ENCODE data around the gene FADS3. TPM values are rescaled to one million over a fixed set of nuclear protein-coding genes. Genes with fewer than 3 reads are reported as not detected.
A peak's percentile ranks its signal among the peaks of the same experiment; 100 is the strongest.

The FADS3 gene
- total RNA-seq, 2 donors from 2014 or later: 368 to 393 TPM

DNA sequence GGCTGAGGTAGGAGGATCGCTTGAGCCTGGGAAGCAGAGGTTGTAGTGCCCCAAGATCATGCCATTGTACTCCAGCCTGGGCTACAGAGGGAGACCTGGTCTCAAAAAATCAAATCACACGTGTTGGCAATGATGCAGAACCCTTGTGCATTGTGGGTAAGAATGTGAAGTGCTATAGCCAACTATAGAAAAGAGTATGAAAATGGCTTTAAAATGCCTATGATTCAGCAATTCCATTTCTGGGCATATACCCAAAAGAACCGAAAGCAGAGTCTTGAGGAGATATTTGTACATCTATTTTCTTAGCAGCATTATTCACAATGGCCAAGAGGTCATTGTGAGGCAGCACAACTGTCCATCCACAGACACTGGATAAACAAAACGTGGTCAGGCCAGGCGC is 2.6 kb upstream of the FADS3 start:
- no peak overlapping the region for H3K4me3 ChIP-seq
- no peaks in the 10 kb centered on the region for H3K36me3 ChIP-seq
- no peaks in the 10 kb centered on the region for H3K27me3 ChIP-seq (replicated peaks; ENCODE audit: insufficient read depth)
- H3K27ac ChIP-seq: no peak overlapping the region
- DNase-seq (ENCODE audit: low spot score) (no peak), ATAC-seq (ENCODE audit: insufficient number of reproducible peaks, low FRiP score, low read depth) (no peak)
- peaks cover 10 to 17% of the 10 kb centered on the region in 2 donors for H3K4me1 ChIP-seq (ENCODE audit: control insufficient read depth in 1 of 2, low read depth in 2 of 2)
- H3K9me3 ChIP-seq: no peaks in the 10 kb centered on the region
- TF ChIP-seq, protein P1, sequence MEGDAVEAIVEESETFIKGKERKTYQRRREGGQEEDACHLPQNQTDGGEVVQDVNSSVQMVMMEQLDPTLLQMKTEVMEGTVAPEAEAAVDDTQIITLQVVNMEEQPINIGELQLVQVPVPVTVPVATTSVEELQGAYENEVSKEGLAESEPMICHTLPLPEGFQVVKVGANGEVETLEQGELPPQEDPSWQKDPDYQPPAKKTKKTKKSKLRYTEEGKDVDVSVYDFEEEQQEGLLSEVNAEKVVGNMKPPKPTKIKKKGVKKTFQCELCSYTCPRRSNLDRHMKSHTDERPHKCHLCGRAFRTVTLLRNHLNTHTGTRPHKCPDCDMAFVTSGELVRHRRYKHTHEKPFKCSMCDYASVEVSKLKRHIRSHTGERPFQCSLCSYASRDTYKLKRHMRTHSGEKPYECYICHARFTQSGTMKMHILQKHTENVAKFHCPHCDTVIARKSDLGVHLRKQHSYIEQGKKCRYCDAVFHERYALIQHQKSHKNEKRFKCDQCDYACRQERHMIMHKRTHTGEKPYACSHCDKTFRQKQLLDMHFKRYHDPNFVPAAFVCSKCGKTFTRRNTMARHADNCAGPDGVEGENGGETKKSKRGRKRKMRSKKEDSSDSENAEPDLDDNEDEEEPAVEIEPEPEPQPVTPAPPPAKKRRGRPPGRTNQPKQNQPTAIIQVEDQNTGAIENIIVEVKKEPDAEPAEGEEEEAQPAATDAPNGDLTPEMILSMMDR (IDR thresholded peaks at IDR 0.05): no peak

DNA sequence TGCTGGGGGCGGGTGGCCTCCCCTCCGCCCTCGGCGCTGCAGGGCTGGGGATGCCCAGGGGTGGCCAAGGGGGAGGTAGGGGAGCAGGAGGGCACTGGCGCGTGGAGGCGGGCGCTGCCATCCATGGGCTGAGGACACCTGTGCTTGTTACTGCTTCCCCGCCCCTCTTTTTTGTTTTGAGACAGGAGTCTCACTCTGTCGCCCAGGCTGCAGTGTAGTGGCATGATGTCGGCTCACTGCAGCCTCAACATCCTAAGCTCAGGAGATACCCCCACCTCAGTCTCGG is 683 bp upstream of the FADS3 start:
- H3K36me3 ChIP-seq: no peaks in the 10 kb centered on the region
- H3K4me1 ChIP-seq (ENCODE audit: control insufficient read depth in 1 of 2, low read depth in 2 of 2): peaks cover 25 to 37% of the 10 kb centered on the region in 2 donors
- TF ChIP-seq, protein P1 (IDR thresholded peaks at IDR 0.05): no peak
- H3K9me3 ChIP-seq: no peaks in the 10 kb centered on the region
- ATAC-seq (ENCODE audit: insufficient number of reproducible peaks, low FRiP score, low read depth) (no peak), DNase-seq (ENCODE audit: low spot score) (no peak)
- H3K27ac ChIP-seq: peak overlapping the region; percentile 80 to 91
- no peaks in the 10 kb centered on the region for H3K27me3 ChIP-seq (replicated peaks; ENCODE audit: insufficient read depth)
- peak overlapping the region; percentile 86 for H3K4me3 ChIP-seq

GRCh38 chr11:61890529-61891330 is 615 bp downstream of the FADS3 start:
- H3K4me3 ChIP-seq: peak overlapping the region; percentile 86
- H3K4me1 ChIP-seq (ENCODE audit: control insufficient read depth in 1 of 2, low read depth in 2 of 2): peaks cover 32 to 50% of the 10 kb centered on the region in 2 donors
- TF ChIP-seq, protein P1 (IDR thresholded peaks at IDR 0.05): no peak
- no peaks in the 10 kb centered on the region for H3K36me3 ChIP-seq
- no peaks in the 10 kb centered on the region for H3K27me3 ChIP-seq (replicated peaks; ENCODE audit: insufficient read depth)
- DNase-seq (ENCODE audit: low spot score) (peak; percentile 82), ATAC-seq (ENCODE audit: insufficient number of reproducible peaks, low FRiP score, low read depth) (peak; percentile 64)
- no peaks in the 10 kb centered on the region for H3K9me3 ChIP-seq
- H3K27ac ChIP-seq: peak overlapping the region; percentile 90 to 91

GRCh38 chr11:61889831-61890230 is 1.5 kb downstream of the FADS3 start:
- Histone ChIP-seq H3K27ac (peak overlapping the region; percentile 90 to 91), H3K9me3 (no peaks in the 10 kb centered on the region), H3K36me3 (no peaks in the 10 kb centered on the region), H3K27me3 (replicated peaks; ENCODE audit: insufficient read depth) (no peaks in the 10 kb centered on the region), H3K4me1 (ENCODE audit: control insufficient read depth in 1 of 2, low read depth in 2 of 2) (peaks cover 35 to 59% of the 10 kb centered on the region in 2 donors), H3K4me3 (peak overlapping the region; percentile 86)
- TF ChIP-seq, protein P1 (IDR thresholded peaks at IDR 0.05): no peak
- no peak for ATAC-seq (ENCODE audit: insufficient number of reproducible peaks, low FRiP score, low read depth)
- no peak for DNase-seq (ENCODE audit: low spot score)

DNA sequence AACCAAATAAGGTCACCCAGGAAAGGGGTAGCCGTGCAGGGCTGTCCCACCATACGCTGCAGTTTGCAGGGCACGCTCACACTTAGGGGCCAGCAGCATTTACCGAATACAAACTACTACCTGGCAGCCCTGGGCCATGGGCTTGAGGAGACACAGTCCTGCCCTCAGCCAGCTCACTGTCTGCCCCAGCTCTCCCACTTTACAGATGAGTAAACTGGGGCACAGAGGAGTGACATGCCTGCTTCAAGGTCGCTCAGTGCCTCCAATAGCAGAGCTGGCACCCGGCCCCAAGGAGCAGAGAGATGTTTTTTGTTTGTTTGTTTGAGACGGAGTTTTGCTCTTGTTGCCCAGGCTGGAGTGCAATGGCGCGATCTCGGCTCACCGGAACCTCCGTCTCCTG is 2.8 kb downstream of the FADS3 start:
- DNase-seq (ENCODE audit: low spot score) (no peak), ATAC-seq (ENCODE audit: insufficient number of reproducible peaks, low FRiP score, low read depth) (no peak)
- Histone ChIP-seq H3K36me3 (peaks cover 3% of the 10 kb centered on the region), H3K9me3 (no peaks in the 10 kb centered on the region), H3K27me3 (replicated peaks; ENCODE audit: insufficient read depth) (no peaks in the 10 kb centered on the region), H3K4me3 (peak overlapping the region; percentile 86), H3K4me1 (ENCODE audit: control insufficient read depth in 1 of 2, low read depth in 2 of 2) (peaks cover 38 to 68% of the 10 kb centered on the region in 2 donors), H3K27ac (peak overlapping the region; percentile 90 to 91)
- TF ChIP-seq, protein P1 (IDR thresholded peaks at IDR 0.05): no peak

All from thoracic aorta (tissue), 2 donors.